K562 (cell line): ENCODE data around the gene POLL. TPM values are rescaled to one million over a fixed set of nuclear protein-coding genes. Genes with fewer than 3 reads are reported as not detected.

Experiments
- AFF1 ChIP-seq, 2 experiments: fragments of 450-650 bp; IDR thresholded peaks; 2 replicates each; pipeline ENCODE4 v1.6.1; 2018; ENCODE audit warnings: mild to moderate bottlenecking in 2 of 2, low read depth in 1 of 2; ENCODE audit not compliant: partially characterized antibody in 2 of 2
- CBX1 ChIP-seq: sonication (generic); IDR thresholded peaks from 2 replicates; pipeline ENCODE4 v1.6.1; 2016; ENCODE audit warnings: antibody characterized with exemption, low read depth, mild to moderate bottlenecking
- CHD4 ChIP-seq: fragments of 200-600 bp; sonication (generic); IDR thresholded peaks from 3 replicates; pipeline ENCODE4 v1.6.1; 2012; ENCODE audit warnings: low read depth, mild to moderate bottlenecking, mixed read lengths, low read length, inconsistent platforms; ENCODE audit not compliant: insufficient read depth, insufficient replicate concordance, poor library complexity, severe bottlenecking
- EGR1 ChIP-seq: fragments of 450-650 bp; conservative IDR thresholded peaks from 2 replicates; pipeline ENCODE4 v1.6.1; 2017; ENCODE audit warnings: mild to moderate bottlenecking
- GTF2B ChIP-seq: IDR thresholded peaks from 2 replicates; pipeline ENCODE4 v1.6.1; 2011; ENCODE audit not compliant: insufficient read length; ENCODE audit errors: extremely low read depth
- HMGN3 ChIP-seq: IDR thresholded peaks from 2 replicates; pipeline ENCODE4 v1.6.1; 2011; ENCODE audit warnings: borderline replicate concordance, low read depth, mild to moderate bottlenecking, mixed read lengths, low read length; ENCODE audit not compliant: insufficient read length; ENCODE audit errors: extremely low read depth
- HNRNPL ChIP-seq: fragments of 200-400 bp; formaldehyde crosslinking; IDR thresholded peaks from 2 replicates; pipeline ENCODE4 v1.6.1; 2017; ENCODE audit warnings: low read depth, mild to moderate bottlenecking, low read length
- LCOR ChIP-seq: sonication (generic); formaldehyde crosslinking; IDR thresholded peaks from 2 replicates; pipeline ENCODE4 v1.8.0; 2022; ENCODE audit warnings: mild to moderate bottlenecking, missing genetic modification reagents
- MAFK ChIP-seq: IDR thresholded peaks from 2 replicates; pipeline ENCODE4 v1.6.1; 2011; ENCODE audit warnings: low read length, improper control_type of control experiment
- MITF ChIP-seq: IDR thresholded peaks from 2 replicates; pipeline ENCODE4 v1.6.1; 2014; ENCODE audit warnings: antibody characterized with exemption
- NFYB ChIP-seq: IDR thresholded peaks from 2 replicates; pipeline ENCODE4 v1.6.1; 2011; ENCODE audit warnings: mild to moderate bottlenecking, moderate library complexity; ENCODE audit not compliant: insufficient read length; ENCODE audit errors: extremely low read depth
- PTBP1 ChIP-seq: fragments of 200-400 bp; formaldehyde crosslinking; IDR thresholded peaks from 2 replicates; pipeline ENCODE4 v1.6.1; 2017; ENCODE audit warnings: low read depth, low read length
- RCOR1 ChIP-seq, 2 experiments: IDR thresholded peaks; 2 replicates each; pipeline ENCODE4 v1.6.1; 2012; ENCODE audit warnings: low read depth in 2 of 2, low read length in 2 of 2, borderline replicate concordance in 1 of 2, improper control_type of control experiment in 1 of 2
- SIN3A ChIP-seq, 2 experiments: fragments of 150-350 bp in 1 of 2; IDR thresholded peaks; 2 replicates each; pipeline ENCODE4 v1.6.1; 2011 to 2016; ENCODE audit warnings: borderline replicate concordance in 2 of 2, low read depth in 2 of 2, low read length in 2 of 2, mild to moderate bottlenecking in 2 of 2, moderate library complexity in 2 of 2; ENCODE audit not compliant: control insufficient read depth in 1 of 2
- TAF1 ChIP-seq: IDR thresholded peaks from 2 replicates; pipeline ENCODE4 v1.6.1; 2011; ENCODE audit warnings: mild to moderate bottlenecking, low read length, moderate library complexity; ENCODE audit not compliant: insufficient read depth, control insufficient read depth, severe bottlenecking; ENCODE audit errors: extremely low read depth
- ZNF232 ChIP-seq: sonication (generic); formaldehyde crosslinking; IDR thresholded peaks from 2 replicates; pipeline ENCODE4 v1.8.0; 2022; ENCODE audit warnings: mild to moderate bottlenecking, missing genetic modification reagents
- ZNF277 ChIP-seq: fragments of 250-450 bp; sonication (Bioruptor Pico); IDR thresholded peaks from 2 replicates; pipeline ENCODE4 v1.8.0; 2022; ENCODE audit warnings: inconsistent platforms, mild to moderate bottlenecking, moderate library complexity, borderline replicate concordance
- ZNF316 ChIP-seq: fragments of 450-650 bp; IDR thresholded peaks from 2 replicates; pipeline ENCODE4 v1.6.1; 2016
- ZNF511 ChIP-seq: sonication (generic); formaldehyde crosslinking; IDR thresholded peaks from 2 replicates; pipeline ENCODE4 v1.8.0; 2022; ENCODE audit warnings: mild to moderate bottlenecking, missing genetic modification reagents
- polyA plus RNA-seq, 8 experiments: library from polyadenylated mRNA; depleted of rRNA in 4 of 8; stranded (reverse) in 5 of 8; unstranded in 3 of 8; fragments of >200 nt; fragmentation: Nextera tagmentation in 2 of 8; fragmentation: Illumina TruSeq in 1 of 8; extraction: Ambion mirVana in 2 of 8; extraction: Trizol in 1 of 8; gene quantifications; 2 replicates each; pipeline versions ENCODE4 v1.2.1 to v1.2.3, GENCODE V29; 2011 to 2014; ENCODE audit warnings: inconsistent platforms in 1 of 8, missing spikeins in 1 of 8
- total RNA-seq, 7 experiments: library from RNA; depleted of rRNA in 6 of 7; stranded (reverse); fragments of >200 nt in 6 of 7; fragmentation: Illumina TruSeq in 2 of 7; extraction: Trizol in 2 of 7; gene quantifications; 2 replicates each; pipeline versions ENCODE4 v1.2.1 to v1.2.3, GENCODE V29; 2011 to 2021; ENCODE audit warnings: low replicate concordance in 1 of 7

Gene POLL
- total and polyA plus RNA-seq, 9 of the 15 experiments (the other 6 are each of a cell fraction or from before 2014, with no cell fraction given), result 1.2 to 18.7 (median 10.9) TPM

GRCh38 chr10:101576211-101576863, 11.7 kb downstream of the POLL start (continued):
- TF ChIP-seq RCOR1 (IDR thresholded peaks at IDR 0.05; ENCODE audit: borderline replicate concordance in 1 of 2, low read depth in 2 of 2, low read length in 2 of 2) (no peak), MITF (no peak), SIN3A (IDR thresholded peaks at IDR 0.05; ENCODE audit: borderline replicate concordance in 2 of 2, control insufficient read depth in 1 of 2, low read depth in 2 of 2, low read length in 2 of 2) (no peak), PTBP1 (no peak), ZNF232 (no peak), NFYB (no peak), HNRNPL (no peak), HMGN3 (no peak), CHD4 (no peak), EGR1 (no peak), AFF1 (IDR thresholded peaks at IDR 0.05; ENCODE audit: low read depth in 1 of 2, partially characterized antibody in 2 of 2) (peak in 1 of 2 experiments; percentile 29), GTF2B (no peak), ZNF511 (no peak), MAFK (peak; percentile 67), CBX1 (no peak), TAF1 (peak; percentile 5), ZNF316 (peak; percentile 90), LCOR (CRISPR knock-in tag) (no peak), ZNF277 (CRISPR knock-in tag) (no peak)
